Activated naive CD8-positive, alpha-beta T cell (primary cell): ENCODE measurements around the gene DCAF5.

ENCODE experiments used
- H3K27ac Mint-ChIP-seq: one replicate; pipeline ENCODE4 v1.8.0; 2021; ENCODE audit warnings: mixed read lengths
- H3K27me3 Mint-ChIP-seq: one replicate; pipeline ENCODE4 v1.8.0; 2021; ENCODE audit warnings: mixed read lengths
- H3K36me3 Mint-ChIP-seq: one replicate; pipeline ENCODE4 v1.8.0; 2021; ENCODE audit warnings: mixed read lengths
- H3K4me1 Mint-ChIP-seq: one replicate; pipeline ENCODE4 v1.8.0; 2021; ENCODE audit warnings: low read depth, mixed read lengths
- H3K4me3 Mint-ChIP-seq: one replicate; pipeline ENCODE4 v1.8.0; 2021; ENCODE audit warnings: mild to moderate bottlenecking, mixed read lengths
- H3K9me3 Mint-ChIP-seq: one replicate; pipeline ENCODE4 v1.8.0; 2021; ENCODE audit warnings: low read depth, mixed read lengths

DCAF5 gene

GRCh38 chr14:69006346-69006745, 146.6 kb downstream of the DCAF5 start:
- H3K4me1 Mint-ChIP-seq, result peaks cover 9% of the 10 kb centered on the region
- H3K27me3 Mint-ChIP-seq, result no peaks in the 10 kb centered on the region
- no peak overlapping the region for H3K4me3 Mint-ChIP-seq
- no peaks in the 10 kb centered on the region for H3K9me3 Mint-ChIP-seq
- H3K36me3 Mint-ChIP-seq, result no peaks in the 10 kb centered on the region
- H3K27ac Mint-ChIP-seq, result no peak overlapping the region

GRCh38 chr14:69005432-69006148, 147.3 kb downstream of the DCAF5 start:
- H3K27me3 Mint-ChIP-seq, result no peaks in the 10 kb centered on the region
- H3K27ac Mint-ChIP-seq, result no peak overlapping the region
- H3K4me3 Mint-ChIP-seq, result no peak overlapping the region
- peaks cover 6% of the 10 kb centered on the region for H3K4me1 Mint-ChIP-seq
- no peaks in the 10 kb centered on the region for H3K36me3 Mint-ChIP-seq
- H3K9me3 Mint-ChIP-seq, result no peaks in the 10 kb centered on the region

GRCh38 chr14:69004731-69005431, 148.0 kb downstream of the DCAF5 start:
- H3K4me3 Mint-ChIP-seq, result no peak overlapping the region
- no peaks in the 10 kb centered on the region for H3K27me3 Mint-ChIP-seq
- no peak overlapping the region for H3K27ac Mint-ChIP-seq
- no peaks in the 10 kb centered on the region for H3K36me3 Mint-ChIP-seq
- no peaks in the 10 kb centered on the region for H3K9me3 Mint-ChIP-seq
- H3K4me1 Mint-ChIP-seq, result peaks cover 2% of the 10 kb centered on the region

GRCh38 chr14:69003626-69004025, 149.3 kb downstream of the DCAF5 start:
- Mint-ChIP-seq H3K27ac (no peak overlapping the region), H3K4me1 (peaks cover 2% of the 10 kb centered on the region), H3K36me3 (no peaks in the 10 kb centered on the region), H3K27me3 (no peaks in the 10 kb centered on the region), H3K4me3 (no peak overlapping the region), H3K9me3 (no peaks in the 10 kb centered on the region)

GRCh38 chr14:69002069-69002468, 150.8 kb downstream of the DCAF5 start:
- Mint-ChIP-seq H3K4me1 (peaks cover 2% of the 10 kb centered on the region), H3K4me3 (no peak overlapping the region), H3K27me3 (no peaks in the 10 kb centered on the region), H3K36me3 (no peaks in the 10 kb centered on the region), H3K9me3 (no peaks in the 10 kb centered on the region), H3K27ac (no peak overlapping the region)

GRCh38 chr14:69001375-69001774, 151.5 kb downstream of the DCAF5 start:
- Mint-ChIP-seq H3K27ac (no peak overlapping the region), H3K4me1 (peaks cover 2% of the 10 kb centered on the region), H3K27me3 (no peaks in the 10 kb centered on the region), H3K4me3 (no peak overlapping the region), H3K36me3 (no peaks in the 10 kb centered on the region), H3K9me3 (no peaks in the 10 kb centered on the region)
